IPS-NIHi7 (cell line): Measurements from ENCODE around the gene NREP.

Experiments used
- DNase-seq: peaks from one replicate; pipeline ENCODE4 v3.0.0; 2012; ENCODE audit warnings: mixed read lengths; ENCODE audit errors: extremely low spot score

The NREP gene

DNA sequence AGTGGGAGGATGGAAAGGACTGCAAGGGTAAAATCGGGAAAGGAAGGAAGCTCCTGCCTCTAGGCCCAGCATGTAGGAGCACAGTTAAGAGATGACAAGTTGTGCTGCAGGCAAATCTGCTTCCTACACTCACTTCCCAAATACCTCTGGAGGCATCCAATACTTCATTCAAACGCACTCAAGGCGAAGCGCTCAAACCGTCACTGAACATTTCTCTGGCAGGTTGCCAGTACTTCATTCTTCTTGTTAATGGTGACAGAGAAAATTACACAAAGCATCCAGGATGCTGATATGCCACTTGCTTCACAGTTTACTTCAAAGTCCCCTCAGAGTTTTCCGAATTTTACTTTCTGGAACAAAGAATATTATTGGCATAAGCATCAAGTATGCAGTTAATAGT is 59.8 kb downstream of the NREP start:
- no peak for DNase-seq

- no peak for DNase-seq
Observed at GRCh38 chr5:111695991-111696390, 61.0 kb downstream of the NREP start.

GRCh38 chr5:111694133-111694532 is 62.9 kb downstream of the NREP start:
- DNase-seq = no peak

- no peak for DNase-seq
Observed at GRCh38 chr5:111691914-111692313, 65.1 kb downstream of the NREP start.

DNA sequence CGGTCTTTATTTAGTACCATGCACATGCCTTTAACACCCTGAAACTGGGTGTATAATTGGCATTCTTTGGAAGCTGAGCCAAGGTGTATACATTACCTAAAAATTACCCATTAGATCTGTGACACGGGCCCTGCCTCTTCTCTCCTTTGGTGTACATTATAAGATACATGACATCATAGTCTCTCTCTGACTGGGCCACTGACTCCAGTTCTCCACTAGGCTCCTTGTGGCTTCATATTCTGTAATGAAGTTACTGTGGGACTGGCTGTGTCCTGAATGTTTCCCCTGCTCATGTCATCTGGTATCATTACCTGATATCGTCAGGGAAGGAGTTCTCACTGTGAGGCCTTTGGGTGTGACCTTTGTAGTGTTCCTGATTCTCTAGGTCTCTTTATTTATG is 65.5 kb downstream of the NREP start:
- DNase-seq = no peak

- no peak for DNase-seq
Observed at GRCh38 chr5:111689357-111689935, 67.5 kb downstream of the NREP start.

DNA sequence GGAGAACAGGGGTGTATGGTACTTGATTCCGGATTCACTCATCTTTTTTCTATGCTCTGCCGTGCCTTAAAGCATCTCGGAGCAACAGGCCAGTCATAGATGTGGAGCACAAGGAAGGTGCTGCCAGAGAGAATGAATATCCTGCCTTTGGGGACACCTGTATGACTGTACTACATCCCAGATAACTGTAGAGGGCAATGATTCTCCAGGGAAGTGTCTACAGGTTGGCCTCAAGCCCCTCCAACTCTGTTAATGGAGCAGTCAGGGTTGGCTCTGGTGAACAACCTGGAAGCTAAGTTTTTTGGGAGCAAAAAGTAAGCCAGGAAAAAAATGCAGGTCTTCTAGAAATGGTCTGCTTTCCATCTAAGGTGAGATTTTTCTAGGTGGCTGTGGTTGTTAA is 71.0 kb downstream of the NREP start:
- peak; percentile 71 for DNase-seq

- no peak for DNase-seq
Observed at GRCh38 chr5:111682641-111683040, 74.4 kb downstream of the NREP start.

DNA sequence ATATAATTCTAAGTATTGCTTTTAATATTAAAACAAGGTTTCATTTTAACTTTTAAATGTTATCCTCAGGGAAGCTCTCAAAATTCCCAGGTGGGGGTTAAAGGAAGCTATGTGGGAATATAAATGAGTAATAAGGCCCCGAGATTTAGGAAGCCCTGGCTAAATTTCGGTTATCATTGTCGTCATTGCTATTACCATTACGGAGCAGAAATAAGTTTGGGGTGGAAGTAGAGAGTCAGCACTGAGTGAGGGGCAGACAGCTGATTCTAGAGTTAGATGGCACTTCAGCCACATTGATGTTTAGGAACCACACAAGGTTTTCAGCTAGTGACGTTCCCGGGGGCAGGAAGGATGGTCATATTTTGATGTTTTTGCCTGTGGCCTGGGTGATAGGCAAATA is 74.9 kb downstream of the NREP start:
- DNase-seq = no peak

- DNase-seq = no peak
Observed at GRCh38 chr5:111681414-111682120, 75.4 kb downstream of the NREP start.

DNA sequence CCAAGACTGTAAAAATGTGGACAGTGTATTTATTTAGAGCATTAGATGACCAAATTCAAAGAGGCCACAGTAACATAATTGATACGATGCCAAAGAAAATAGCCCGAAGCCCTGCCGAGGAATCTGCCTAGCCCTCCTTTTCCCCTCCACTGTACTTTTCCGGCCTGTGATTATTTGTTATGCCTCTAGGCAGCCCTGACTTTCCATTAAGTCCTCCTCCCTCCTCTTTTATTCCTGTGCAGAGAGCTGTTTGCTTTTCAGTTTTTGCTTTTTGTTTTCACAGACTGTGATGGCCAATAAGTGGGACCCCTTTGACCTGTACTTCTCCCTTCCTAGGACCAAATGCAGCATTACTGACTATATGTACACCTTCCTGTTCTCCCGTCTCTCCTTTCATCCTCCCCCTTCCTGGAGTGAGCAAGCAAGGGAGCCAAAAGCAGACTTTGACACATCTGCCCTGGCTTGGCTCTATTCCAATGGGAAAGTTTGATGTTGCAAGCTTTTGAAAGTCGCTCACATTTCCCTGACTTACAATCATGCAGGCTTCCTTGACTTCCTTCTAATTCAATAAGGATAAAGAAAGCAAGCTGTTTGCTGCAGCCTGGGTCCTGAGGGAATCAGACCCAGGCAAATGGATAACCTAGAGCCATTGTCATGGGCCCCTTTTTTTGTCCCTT is 76.1 kb downstream of the NREP start:
- DNase-seq = no peak

- no peak for DNase-seq
Observed at GRCh38 chr5:111679611-111680010, 77.4 kb downstream of the NREP start.
